T-helper 22 cell (primary cell): ENCODE results near the gene PTPRT.
"Not testable (repeated sequence)": the region's sequence is repeated elsewhere in the genome, so short reads cannot be mapped to it uniquely, and the experiment has no call there.

ENCODE experiments used
- DNase-seq: peaks from one replicate; pipeline ENCODE4 v3.0.0-alpha.2; 2020; ENCODE audit warnings: low read depth

The PTPRT gene

GRCh38 chr20:42281801-42282200 lies 907.9 kb downstream of the PTPRT start:
- no peak for DNase-seq

- no peak for DNase-seq
Measured at GRCh38 chr20:42276718-42277602, 912.7 kb downstream of the PTPRT start.

GRCh38 chr20:42274986-42275385 lies 914.7 kb downstream of the PTPRT start:
- no peak for DNase-seq

GRCh38 chr20:42272516-42272915 lies 917.2 kb downstream of the PTPRT start:
- DNase-seq, result no peak

- no peak for DNase-seq
Measured at GRCh38 chr20:42270539-42270938, 919.2 kb downstream of the PTPRT start.

GRCh38 chr20:42267793-42268384 lies 921.8 kb downstream of the PTPRT start:
- DNase-seq, result no peak

- no peak for DNase-seq
Measured at GRCh38 chr20:42261766-42262270, 927.9 kb downstream of the PTPRT start.

- no peak for DNase-seq
Measured at GRCh38 chr20:42260184-42260583, 929.5 kb downstream of the PTPRT start.

- DNase-seq, result no peak
Measured at GRCh38 chr20:42259389-42259788, 930.3 kb downstream of the PTPRT start.

GRCh38 chr20:42258564-42259302 lies 931.0 kb downstream of the PTPRT start:
- DNase-seq, result no peak

GRCh38 chr20:42255821-42256220 lies 933.9 kb downstream of the PTPRT start:
- DNase-seq, result no peak

GRCh38 chr20:42254673-42255072 lies 935.0 kb downstream of the PTPRT start:
- no peak for DNase-seq

GRCh38 chr20:42252116-42252515 lies 937.6 kb downstream of the PTPRT start:
- DNase-seq, result no peak

- no peak for DNase-seq
Measured at GRCh38 chr20:42218621-42219374, 970.9 kb downstream of the PTPRT start.

GRCh38 chr20:42214074-42214473 lies 975.6 kb downstream of the PTPRT start:
- no peak for DNase-seq

- DNase-seq, result no peak
Measured at GRCh38 chr20:42212391-42212790, 977.3 kb downstream of the PTPRT start.

GRCh38 chr20:42206557-42206956 lies 983.1 kb downstream of the PTPRT start:
- DNase-seq, result not testable (repeated sequence)

- no peak for DNase-seq
Measured at GRCh38 chr20:42204109-42204660, 985.5 kb downstream of the PTPRT start.

- DNase-seq, result no peak
Measured at GRCh38 chr20:42197599-42197998, 992.1 kb downstream of the PTPRT start.

GRCh38 chr20:42193119-42193518 lies 996.6 kb downstream of the PTPRT start:
- no peak for DNase-seq

GRCh38 chr20:42192321-42192720 lies 997.4 kb downstream of the PTPRT start:
- no peak for DNase-seq
